COLO668 (cell line): ENCODE measurements around the gene HRH1.
A peak's percentile ranks its signal among the peaks of the same experiment; 100 is the strongest.
"Not testable (repeated sequence)": the region's sequence is repeated elsewhere in the genome, so short reads cannot be mapped to it uniquely, and the experiment has no call there.

Experiments
- DNase-seq: peaks from one replicate; lab custom pipeline; 2025; ENCODE audit not compliant: unreplicated experiment; lab: John Stamatoyannopoulos, UW

HRH1 gene

GRCh38 chr3:11154036-11154952, at the start of gene HRH1:
TSS of gene HRH1 (plus strand) at chr3:11154493. CDS start at chr3:11259038, 104,545 bp downstream.
- peak; percentile 6 for DNase-seq

- DNase-seq, result not testable (repeated sequence)
Measured at GRCh38 chr3:11113316-11113715, 41.0 kb upstream of the HRH1 start.

GRCh38 chr3:11115548-11115947, 38.7 kb upstream of the HRH1 start:
- no peak for DNase-seq

GRCh38 chr3:11116336-11117059, 37.8 kb upstream of the HRH1 start:
- no peak for DNase-seq

- no peak for DNase-seq
Measured at GRCh38 chr3:11117591-11117990, 36.7 kb upstream of the HRH1 start.

- DNase-seq, result no peak
Measured at GRCh38 chr3:11118181-11118682, 36.1 kb upstream of the HRH1 start.

GRCh38 chr3:11120091-11120805, 34.0 kb upstream of the HRH1 start:
- no peak for DNase-seq

- no peak for DNase-seq
Measured at GRCh38 chr3:11126653-11127052, 27.6 kb upstream of the HRH1 start.

GRCh38 chr3:11128682-11129632, 25.3 kb upstream of the HRH1 start:
- no peak for DNase-seq

GRCh38 chr3:11130385-11130784, 23.9 kb upstream of the HRH1 start:
- no peak for DNase-seq

- no peak for DNase-seq
Measured at GRCh38 chr3:11131371-11131770, 22.9 kb upstream of the HRH1 start.

GRCh38 chr3:11131886-11132285, 22.4 kb upstream of the HRH1 start:
- DNase-seq, result not testable (repeated sequence)

- no peak for DNase-seq
Measured at GRCh38 chr3:11132861-11133260, 21.4 kb upstream of the HRH1 start.

- no peak for DNase-seq
Measured at GRCh38 chr3:11134794-11135193, 19.5 kb upstream of the HRH1 start.

GRCh38 chr3:11136116-11136515, 18.2 kb upstream of the HRH1 start:
- DNase-seq, result no peak

GRCh38 chr3:11136830-11137626, 17.3 kb upstream of the HRH1 start:
- DNase-seq, result no peak

GRCh38 chr3:11137627-11137959, 16.7 kb upstream of the HRH1 start:
- no peak for DNase-seq

- no peak for DNase-seq
Measured at GRCh38 chr3:11138371-11138770, 15.9 kb upstream of the HRH1 start.

- peak; percentile 29 for DNase-seq
Measured at GRCh38 chr3:11140030-11140712, 14.1 kb upstream of the HRH1 start.
